Left hindlimb (tissue), 1 donor: ENCODE data around the gene GAK.
A peak's percentile ranks its signal among the peaks of the same experiment; 100 is the strongest.

Experiments used
- DNase-seq: peaks from one replicate; pipeline ENCODE4 v3.0.0-alpha.2; 2018

Gene GAK

DNA sequence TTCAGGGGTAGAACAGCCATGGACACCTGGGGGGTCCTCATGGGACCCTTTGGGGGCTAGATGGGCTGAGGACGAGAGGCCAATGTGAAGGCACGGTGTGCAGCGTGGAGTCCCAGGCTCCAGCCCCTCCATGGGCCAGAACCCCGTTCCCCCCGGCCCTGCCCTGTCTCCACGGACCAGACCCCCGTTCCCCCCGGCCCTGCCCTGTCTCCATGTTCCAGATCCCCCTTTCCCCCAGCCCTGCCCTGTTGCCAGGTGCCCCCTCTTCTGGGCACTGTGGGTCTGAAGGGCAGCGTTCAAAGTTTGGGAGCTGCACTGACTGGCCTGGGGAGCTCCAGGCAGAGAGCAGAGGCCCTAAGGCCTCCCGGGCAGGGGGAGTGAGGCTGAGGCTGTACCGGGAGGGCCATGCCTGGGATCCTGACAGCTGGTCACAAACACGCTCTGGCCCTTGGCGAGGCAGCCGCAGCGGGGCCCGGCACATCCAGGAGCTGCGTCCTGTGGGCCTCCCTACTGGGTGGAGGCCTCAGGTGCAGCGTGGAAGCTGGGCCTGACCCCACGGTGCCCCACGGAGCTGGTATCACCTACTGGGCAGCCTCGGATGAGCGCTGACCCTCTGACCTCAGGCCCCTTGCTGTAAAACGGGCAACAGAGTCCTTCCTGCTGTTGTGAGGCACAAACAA, 32.4 kb upstream of the GAK start:
- DNase-seq: no peak

DNA sequence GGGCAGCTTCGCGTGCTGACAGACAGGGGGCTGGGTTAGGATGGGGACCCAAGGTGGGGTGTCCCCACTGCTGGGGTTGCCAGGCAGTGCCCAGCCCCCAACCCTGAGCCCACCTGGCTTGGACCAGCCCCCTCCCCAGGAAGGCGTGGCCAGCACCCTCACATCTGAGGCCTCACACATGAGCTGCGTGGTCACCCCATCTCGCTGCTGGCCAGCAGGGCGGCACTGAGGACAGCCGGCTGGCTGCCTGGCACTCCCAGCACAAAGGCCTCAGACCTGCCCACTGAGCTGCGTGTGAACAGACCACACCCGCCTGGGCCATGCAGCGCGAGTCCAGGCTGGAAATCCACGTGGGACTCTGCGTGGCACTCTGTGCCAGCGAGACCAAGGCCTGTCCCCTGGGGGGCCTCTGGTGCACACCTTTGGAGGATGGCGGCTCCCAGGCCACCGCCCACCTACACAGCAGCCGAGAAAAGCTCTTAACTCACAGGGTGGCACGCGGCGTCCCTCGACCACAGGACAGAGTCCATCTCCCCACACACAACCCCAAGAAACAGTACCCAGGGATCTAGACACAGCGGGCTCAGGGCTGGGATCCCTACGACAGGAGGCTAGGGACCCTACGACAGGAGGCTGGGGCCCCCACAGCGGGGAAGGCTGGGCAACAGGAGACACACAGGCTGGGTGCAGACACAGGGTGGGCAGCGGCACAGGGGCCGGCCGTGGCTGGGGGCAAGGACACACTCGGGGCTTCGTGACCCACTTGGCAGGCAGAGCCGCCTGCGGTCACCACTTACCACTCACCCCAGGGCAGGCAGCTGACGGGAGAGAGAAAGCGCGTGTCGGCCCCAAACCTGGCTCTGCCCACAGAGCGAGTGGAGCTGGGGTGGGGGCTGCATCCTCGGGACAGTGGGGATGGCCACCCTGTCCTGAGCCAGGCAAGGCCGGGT, 31.4 kb upstream of the GAK start:
- DNase-seq: no peak

DNA sequence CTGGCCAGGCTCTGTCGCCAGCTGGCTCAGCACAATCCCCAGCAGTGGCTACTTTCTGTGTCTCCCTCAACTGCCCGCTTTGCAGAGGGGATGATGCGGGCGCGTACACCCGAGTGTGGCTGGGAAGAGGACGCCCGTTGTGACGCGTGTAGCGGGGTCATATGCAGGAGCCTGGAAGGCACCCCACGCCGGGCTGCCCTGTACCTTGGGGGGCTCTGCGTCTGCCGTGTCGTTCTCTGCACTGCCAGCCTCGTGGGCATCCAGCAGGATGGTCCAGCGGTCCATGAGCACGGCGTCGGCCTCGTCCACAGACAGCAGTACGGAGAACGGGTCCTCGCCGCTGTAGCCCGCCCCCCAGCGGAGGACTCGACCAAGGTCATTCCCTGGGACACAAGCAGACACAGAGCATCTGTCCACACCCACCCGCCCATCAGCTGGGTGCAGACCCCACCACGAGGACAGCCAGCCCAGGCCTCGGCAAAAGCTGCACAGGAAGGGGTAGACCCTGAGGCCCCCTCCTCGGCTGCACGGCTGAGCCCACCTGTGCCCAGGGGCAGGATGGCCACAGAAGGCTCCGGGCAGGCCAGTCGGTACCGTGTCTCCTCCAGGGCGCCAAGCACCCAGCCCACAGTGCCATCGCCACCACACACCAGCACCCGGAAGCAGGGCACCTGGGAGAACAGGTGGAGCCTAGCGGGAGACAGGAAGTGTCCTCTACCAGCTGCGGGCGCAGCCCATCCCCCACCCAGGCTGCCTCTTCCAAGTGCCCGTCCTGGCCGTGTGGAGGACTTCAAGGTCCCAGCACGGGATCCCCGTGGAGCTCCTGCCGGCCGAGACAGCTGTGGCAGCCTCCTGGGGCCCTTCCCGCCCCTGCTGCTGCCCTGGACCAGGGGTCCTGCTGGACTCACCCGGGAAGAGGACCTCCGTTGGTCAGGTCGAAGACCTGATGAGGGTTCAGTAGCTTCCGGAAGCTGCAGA, 30.4 kb upstream of the GAK start:
- DNase-seq: no peak

DNA sequence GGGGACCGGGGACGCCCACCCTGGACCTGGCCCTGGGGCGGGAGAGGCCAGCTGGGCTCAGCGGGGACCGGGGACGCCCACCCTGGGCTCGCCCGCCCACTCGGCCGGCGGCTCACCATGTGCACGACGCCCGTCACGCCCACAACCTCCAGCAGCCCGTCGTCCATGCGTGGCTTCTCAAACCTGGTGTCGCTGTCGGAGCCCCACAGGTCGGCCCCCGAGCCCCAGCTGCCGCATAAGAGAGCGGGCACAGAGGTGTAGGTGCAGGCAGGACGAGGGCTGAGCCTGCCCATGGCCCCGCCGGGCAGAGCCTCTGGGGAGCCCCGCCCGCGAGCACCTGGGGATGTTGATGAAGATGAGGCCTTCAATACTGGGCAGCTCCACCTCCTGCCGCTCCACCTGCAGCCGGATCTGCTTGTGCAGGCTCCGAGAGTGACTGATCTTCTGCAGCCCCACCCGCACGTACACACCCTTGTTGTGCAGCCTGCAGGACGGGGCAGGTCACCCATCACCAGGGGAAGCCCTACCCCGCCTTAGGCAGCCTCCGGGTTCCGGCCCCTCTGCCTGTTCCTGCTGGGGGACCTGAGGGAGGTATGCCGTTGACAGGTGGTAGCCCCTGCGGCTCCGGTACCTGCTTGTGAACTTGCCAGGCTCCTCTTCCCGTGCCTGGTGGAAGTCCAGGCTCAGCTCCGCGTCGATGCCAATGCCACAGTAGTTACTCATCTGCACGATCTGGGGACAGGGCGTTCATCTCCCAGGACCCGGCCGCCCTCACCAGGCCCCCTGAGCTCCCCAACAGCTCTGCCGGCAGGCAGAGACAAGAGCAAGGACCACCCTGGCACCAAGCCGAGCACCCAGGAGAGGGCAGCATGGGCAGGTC, 29.5 kb upstream of the GAK start:
- no peak for DNase-seq

DNA sequence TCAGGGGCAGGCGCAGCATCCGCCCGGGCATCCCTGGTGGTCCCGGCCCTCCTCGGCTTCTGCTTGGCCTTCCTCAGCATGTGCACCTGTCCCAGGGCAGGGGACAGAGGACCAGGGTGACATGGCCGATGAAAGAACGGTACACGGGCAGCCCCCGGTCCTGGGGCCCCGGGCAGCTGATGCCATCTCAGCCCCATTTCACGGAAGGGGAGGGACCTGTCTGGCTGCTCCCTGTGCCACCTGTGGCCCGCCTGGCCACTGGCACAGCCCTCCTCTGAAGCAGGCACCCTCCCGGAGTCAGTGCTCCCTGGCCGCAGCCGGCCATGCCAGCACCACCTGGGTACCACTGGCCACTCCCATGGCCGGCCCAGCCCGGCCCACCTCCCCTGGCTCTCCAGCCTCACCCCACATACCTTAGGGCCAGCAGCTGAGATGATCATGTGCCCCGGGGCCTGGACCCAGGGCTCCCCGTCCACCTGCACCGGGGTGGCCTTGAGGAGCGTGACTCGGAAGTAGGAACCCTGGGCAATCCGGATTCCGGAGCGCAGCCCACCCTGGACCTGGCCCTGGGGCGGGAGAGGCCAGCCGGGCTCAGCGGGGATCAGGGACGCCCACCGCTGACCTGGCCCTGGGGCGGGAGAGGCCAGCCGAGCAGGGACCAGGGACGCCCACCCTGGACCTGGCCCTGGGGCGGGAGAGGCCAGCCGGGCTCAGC, 28.7 kb upstream of the GAK start:
- no peak for DNase-seq

DNA sequence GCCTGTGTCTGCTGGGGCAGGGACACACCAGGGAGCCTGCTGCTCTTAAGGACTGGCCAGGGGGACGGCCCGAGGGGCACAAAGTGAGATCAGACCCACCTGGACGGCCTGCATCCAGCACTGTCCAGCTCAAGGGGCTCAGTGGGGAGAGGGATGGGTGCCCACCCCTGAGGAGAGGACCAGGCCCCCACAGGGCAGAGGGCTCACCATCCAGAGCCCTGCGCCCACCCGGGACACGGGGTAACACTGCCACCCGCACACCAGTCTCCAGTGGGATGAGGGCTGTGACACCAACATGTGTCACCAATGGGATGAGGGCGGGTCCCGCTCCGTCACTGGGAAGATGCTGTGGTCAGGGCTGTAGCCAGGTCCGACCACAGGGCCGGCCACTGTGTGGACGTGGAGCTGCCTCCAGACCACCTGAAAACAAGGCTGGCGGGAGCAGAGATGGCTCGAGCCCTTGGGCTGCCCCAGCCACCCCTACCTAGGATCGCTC, 28.1 kb upstream of the GAK start:
- peak; percentile 23 for DNase-seq

DNA sequence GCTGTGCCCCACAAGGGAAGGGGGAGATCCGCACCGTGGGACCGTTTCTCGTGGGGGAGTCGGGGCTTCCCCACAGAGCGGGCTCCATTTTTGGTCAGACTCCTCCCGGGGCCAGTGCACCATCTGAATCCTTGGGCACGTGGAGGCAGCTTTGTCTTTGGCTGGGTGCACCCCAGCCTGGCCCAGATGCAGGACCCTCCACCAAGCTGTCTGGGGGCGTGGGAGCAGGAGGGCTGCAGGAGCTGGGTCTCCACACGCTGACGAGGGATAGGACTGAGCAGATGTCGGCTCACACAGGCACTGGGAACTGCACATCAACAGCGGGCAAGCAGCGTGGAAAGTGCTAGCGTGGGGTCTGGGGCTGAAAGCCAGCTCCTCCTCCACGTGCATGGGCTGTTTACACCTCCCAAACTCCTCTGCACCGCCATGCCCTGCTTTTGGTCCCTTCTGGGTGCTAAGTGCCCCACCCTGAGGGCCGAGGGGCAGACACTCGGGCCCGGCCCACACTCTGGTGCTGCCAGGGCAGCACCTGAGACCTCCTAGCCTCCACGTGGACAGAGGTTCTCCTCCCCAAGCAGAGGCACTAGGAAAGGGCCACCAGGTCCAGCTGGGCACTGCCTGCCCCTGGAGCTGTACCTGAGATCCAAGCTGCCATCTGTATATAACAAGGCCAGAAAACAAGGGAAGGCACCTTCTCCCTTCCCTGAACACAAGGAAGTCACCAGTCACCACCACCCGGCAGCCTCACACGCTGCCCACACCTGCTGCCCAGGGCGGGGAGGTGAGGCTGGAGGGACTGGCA, 27.4 kb upstream of the GAK start:
- DNase-seq: peak; percentile 28

DNA sequence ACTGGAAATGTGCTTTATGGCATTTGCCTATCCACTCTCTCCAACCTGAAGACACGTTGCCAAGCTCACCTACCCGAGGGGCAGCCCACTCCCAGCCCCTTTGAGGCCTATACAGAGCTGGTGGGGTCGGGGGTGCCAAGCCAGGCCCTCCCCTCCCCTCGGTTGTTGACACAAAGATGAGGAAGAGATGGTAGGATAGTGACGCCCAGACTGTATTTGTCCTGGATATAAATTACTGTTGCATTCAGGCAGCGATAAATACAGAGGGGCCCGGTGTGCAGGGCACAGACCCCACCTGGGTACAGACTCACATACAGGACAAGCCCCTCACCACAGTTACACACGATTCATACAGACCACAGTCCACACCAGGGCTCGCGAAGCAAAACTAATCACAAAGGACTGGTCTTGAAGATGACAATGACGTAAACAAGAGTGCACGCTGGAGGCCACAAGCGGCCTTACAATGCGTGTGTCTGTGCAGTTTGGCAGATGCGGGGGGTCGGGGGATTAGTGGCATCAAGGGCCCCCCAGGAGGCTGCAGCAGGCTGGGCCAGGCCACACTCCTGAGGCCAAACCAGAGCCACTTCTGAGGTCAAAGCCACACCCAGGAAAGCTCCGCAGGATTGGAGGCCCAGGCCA, 26.7 kb upstream of the GAK start:
- peak; percentile 34 for DNase-seq

DNA sequence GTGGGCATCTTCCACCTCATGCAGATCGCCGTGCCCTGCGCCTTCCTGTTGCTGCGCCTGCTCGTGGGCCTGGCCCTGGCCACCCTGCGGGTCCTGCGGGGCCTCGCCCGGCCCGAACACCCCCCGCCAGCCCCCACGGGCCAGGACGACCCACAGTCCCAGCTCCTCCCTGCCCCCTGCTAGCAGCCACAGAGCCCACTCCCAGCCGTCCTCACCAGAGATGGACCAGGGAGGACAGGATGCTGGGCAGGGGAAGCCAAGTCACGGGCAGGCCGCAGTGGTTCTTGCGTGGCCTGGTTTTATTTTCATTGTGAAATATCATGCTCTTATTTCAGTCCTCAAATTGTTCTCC, 26.2 kb upstream of the GAK start:
- DNase-seq: peak; percentile 28

DNA sequence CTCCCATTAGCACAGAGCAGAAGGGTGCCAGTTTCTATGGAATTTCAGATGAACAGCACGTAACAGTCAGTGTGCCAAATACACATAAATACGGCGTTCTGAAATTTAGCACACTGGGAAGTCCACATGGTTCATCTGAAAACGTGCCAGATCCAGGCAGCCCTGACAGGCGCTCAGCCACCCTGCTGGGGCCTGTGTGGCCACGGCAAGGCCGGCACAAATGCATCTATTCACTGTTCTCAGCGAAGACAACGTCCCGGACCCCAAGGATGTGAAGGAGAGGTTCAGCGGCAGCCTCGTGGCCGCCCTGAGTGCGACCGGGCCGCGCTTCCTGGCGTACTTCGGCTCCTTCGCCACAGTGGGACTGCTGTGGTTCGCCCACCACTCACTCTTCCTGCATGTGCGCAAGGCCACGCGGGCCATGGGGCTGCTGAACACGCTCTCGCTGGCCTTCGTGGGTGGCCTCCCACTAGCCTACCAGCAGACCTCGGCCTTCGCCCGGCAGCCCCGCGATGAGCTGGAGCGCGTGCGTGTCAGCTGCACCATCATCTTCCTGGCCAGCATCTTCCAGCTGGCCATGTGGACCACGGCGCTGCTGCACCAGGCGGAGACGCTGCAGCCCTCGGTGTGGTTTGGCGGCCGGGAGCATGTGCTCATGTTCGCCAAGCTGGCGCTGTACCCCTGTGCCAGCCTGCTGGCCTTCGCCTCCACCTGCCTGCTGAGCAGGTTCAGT, 25.6 kb upstream of the GAK start:
- DNase-seq: peak; percentile 13

DNA sequence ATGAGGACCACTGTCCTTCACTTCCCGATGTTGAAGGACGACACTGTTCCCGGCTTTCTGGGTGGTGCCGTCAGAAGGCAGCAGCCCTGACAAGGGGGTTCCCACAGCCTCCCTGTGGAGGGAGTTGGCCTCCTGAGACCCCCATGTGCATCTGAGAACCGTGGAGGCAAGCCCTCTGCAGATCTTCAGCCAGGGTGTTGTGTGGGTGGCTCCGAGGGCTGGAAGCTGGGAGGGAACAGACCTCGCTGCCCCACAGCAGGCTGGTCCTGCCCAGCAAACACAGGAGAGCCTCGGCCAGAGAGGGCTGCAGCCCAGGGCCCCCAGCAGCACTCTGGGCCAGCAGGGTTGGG, 25.1 kb upstream of the GAK start:
- DNase-seq: peak; percentile 23

DNA sequence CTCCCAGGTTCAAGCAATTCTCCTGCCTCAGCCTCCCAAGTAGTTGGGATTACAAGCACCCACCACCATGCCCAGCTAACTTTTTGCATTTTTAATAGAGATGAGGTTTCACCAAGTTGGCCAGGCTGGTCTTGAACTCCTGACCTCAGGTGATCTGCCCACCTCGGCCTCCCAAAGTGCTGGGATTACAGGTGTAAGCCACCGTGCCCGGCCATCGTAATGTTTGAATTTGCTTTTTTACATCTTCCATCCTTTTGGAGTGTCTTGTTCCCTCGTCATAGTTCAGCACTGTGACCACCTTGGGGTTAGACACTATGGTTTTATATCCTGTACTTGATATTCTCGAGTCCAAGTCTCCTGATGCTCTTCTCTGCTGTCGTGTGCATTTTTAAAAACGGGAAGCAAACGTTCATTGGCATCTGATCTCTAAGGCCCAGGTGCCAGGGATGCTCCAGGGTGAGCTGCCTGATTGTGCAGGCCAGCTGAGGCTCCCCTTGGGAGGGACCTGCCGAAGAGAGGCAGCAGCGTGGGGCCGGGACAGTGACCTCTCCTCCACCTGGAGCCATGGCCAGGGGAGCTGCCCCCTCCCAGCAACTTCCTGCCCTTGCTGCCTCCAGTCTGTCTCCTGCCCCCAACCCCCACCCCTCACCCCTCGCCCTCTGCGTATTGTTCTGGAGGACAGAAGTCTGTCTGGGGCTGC, 24.6 kb upstream of the GAK start:
- DNase-seq: peak; percentile 18

DNA sequence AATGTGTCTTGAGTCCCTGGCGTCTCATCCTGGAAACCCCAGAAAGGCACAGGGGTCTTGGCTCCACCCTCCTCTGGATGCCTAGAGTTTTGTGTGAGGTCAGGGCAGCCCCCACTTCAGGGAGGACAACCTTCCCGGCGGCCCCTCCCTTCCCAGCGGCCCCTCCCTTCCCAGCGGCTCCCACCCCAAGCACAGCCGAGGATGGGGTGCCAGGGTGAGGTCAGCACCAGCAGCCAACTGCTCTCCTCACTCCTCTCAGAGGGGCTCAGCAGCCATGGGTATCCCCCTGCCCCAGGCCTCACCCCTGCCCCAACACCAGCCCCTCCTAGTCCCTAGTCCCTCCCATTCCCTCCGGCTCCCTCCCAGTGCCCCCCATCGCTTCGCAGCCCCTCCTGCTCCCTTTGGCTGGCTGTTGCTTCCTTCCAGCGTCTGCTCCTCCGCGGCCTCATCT, 23.8 kb upstream of the GAK start:
- peak; percentile 23 for DNase-seq

DNA sequence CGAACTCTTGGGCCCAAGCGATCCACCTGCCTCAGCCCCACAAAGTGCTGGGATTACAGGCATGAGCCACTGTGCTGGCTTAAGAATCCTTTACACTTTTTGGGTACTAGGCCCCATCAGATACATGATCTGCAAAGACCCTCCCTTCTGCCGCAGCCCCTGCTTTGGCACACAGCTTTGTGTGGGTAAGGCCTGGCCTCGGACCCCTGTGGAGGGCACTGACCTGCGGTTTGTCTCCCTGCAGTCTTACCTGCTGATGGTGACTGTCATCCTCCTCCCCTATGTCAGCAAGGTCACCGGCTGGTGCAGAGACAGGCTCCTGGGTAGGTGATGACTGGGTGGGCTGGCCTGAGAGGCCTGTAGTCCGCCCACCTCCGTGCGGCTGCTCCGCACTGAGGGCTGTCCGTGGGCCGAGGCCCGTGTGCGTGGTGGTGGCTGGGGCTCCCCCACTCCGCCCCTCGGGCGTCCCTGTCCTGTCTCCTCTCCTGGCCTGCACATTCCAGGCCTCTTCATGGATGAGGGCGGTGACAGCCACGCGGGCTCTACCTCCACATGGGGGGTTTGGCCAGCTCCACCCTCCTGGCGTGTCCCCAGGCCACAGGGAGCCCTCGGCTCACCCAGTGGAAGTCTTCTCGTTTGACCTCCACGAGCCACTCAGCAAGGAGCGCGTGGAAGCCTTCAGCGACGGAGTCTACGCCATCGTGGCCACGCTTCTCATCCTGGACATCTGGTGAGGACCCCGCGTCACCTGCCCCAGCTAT, 23.2 kb upstream of the GAK start:
- DNase-seq: peak; percentile 25

DNA sequence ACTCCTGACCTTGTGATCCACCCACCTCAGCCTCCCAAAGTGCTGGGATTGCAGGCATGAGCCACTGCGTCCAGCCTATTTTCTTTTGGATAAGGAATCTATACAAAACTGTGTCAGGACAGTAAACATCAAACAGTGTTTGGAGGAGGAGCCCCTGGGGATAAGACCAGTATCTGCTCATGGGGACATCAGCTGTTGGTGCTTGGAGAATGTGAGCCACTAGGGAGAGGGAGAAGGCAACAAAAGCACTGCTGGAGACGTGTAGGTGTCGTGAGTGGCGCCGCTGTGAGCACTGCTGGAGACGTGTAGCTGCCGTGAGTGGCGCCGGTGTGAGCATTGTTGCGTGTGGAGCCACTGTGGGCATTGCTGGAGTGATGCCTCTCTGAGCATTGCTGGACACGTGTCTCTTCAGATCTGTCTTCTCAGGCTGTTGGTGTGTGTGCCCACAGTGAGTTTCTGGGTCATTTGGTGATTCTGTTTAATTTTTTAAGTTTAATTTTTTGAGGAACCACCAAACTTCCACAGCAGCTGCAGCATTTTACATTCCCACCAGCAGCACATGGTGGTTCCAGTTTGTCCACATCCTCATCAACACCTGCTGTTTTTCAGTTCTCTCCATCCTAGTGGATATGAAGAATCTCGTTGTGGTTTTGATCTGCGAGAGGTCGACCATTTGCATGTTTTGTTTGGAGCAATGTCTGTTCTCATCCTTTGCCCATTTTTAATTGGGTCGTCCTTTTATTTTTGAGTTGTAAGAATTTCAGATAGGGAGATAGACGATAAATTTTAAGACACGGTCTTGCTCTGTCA, 22.3 kb upstream of the GAK start:
- peak; percentile 10 for DNase-seq

DNA sequence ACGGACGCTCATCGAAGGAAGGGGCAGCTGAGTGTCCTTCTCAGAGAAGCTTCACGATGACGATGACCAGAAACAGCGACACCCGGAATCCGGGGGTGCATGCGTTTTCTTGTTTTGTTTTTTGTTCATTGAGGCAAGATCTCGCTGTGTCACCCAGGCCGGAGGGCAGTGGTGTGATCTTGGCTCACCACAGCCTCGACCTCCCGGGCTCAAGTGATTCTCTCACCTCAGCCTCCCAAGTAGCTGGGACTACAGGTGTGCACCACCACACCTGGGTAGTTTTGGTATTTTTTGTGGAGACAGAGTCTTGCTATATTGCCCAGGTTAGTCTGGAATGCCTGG, 21.4 kb upstream of the GAK start:
- no peak for DNase-seq
